HG02588 (cell line): Measurements from ENCODE around the gene LBX1.
"Not testable (repeated sequence)": the region's sequence is repeated elsewhere in the genome, so short reads cannot be mapped to it uniquely, and the experiment has no call there.

Experiments used
- ATAC-seq: cut with Tn5 transposase; IDR thresholded peaks from one replicate; pipeline ENCODE4 v1.9.1; 2021; ENCODE audit warnings: mild to moderate bottlenecking, moderate library complexity; ENCODE audit not compliant: unreplicated experiment

The LBX1 gene

DNA sequence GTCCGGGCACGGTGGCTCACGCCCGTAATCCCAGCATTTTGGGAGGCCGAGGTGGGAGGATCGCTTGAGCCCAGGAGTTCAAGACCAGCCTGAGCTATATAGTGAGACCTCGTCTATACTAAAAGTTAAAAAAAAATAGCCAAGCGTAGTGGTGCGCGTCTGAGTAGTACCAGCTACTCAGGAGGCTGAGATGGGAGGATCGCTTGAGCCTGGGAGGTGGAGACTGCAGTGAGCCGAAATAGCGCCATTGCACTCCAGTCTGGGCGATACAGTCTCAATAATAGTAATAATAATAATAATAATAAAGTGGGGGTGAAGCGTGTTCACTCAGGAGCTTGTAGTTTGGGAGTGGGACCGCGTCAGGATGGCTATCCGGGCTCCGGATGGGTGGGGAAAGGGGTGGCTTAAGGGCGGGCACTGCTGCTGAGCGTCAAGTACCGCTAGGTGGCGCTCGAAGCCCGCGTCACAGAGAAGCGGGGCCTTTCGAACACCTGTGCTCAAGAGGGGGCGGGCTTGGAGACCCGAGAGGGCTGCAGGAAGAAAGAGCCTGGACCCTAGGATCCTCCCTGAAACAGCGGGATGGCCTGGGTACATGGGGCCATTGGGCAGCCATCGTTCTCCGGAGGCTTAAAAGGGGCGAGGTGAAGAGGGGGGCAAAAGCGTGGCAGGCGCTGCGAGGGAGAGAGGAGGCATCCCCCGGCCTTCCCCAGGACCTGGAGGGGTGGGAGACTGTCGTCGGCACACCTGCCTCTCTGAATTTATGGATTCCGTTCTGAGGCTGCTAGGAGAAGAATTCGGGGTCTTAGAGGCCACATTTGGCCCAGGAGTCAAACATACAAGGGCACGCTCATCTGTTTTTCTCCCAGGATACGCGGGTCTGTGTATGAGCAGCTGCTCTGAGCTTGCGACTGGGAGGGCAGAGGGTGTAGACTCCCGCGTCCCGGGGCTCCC lies 14.5 kb downstream of the LBX1 start:
- peak; percentile 69 for ATAC-seq

- no peak for ATAC-seq
Measured at GRCh38 chr10:101208543-101208942, 20.7 kb downstream of the LBX1 start.

DNA sequence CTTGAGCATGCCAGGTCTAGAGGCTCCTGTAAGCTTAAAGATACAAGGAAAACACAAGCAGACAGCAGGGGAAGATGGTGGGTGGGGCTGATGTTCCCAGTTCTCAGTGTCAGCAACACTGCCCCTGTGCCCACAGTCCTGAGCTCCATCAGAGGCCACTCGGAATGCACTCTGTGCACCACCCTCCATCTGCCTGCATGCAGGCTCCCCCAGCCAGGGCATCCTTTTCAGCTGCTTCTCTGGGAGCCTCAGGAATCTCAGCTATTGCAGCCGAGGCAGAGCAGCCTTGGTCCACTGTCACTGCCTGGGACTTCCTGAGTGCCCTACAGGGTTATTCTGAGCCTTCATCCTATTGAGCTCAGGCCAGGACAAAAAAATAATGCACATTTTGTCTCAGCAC lies 22.2 kb downstream of the LBX1 start:
- ATAC-seq: no peak

DNA sequence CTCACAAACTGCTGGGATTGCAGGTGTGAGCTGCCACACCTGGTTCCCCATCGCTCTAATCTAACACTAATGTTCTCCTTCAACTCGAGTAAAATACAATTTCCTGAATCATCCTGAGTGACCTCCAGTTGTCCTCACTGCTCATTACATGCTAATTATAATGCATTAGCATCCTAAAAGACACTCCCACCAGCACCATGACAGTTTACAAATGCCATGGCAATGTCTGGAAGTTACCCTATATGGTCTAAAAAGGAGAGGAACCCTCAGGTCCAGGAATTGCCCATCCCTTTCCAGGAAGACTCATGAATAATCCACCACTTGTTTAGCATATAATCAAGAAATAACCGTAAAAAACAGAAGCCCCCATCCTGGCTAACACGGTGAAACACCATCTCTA lies 26.6 kb downstream of the LBX1 start:
- ATAC-seq: not testable (repeated sequence)

DNA sequence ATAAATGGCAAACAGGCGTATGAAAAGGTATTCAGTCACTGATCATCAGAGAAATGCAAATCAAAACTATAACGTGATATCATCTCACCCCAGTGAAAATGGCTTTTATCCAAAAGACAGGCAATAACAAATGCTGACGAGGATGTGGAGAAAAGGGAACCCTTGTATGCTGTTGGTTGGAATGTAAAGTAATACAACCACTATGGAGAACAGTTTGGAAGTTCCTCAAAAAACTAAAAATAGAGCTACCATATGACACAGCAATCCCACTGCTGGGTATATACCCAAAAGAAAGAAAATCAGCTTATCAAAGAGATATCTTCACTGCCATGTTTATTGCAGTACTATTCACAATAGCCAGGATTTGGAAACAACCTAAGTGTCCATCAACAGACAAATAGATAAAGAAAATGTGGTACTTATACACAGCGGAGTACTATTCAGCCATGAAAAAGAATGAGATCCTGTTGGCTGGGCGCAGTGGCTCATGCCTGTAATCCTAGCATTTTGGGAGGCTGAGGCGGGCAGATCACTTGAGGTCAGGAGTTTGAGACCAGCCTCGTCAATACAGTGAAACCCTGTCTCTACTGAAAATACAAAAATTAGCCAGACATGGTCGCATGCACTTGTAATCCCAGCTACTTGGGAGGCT lies 30.8 kb downstream of the LBX1 start:
- not testable (repeated sequence) for ATAC-seq

DNA sequence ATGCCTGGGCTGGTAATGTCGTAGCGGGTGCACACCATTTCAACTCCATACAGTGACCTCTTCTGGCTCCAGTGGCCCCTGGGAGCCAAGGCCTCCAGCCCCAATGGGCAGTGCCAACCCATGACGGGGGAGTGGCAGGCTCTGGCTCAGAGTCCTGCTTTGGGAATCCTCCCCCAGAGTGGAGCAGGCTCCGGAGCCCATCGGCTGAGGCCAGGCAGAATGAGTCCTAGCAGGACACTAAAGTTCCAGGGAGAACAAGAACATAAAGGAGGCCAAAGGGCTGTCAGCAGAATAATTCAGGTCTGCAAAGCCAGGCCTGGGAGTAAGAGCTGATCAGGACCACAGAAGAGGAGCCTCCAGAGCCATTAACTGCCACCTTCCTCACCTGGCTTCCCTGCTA lies 33.3 kb downstream of the LBX1 start:
- ATAC-seq: no peak

- ATAC-seq: no peak
Measured at GRCh38 chr10:101189461-101190401, 39.5 kb downstream of the LBX1 start.

DNA sequence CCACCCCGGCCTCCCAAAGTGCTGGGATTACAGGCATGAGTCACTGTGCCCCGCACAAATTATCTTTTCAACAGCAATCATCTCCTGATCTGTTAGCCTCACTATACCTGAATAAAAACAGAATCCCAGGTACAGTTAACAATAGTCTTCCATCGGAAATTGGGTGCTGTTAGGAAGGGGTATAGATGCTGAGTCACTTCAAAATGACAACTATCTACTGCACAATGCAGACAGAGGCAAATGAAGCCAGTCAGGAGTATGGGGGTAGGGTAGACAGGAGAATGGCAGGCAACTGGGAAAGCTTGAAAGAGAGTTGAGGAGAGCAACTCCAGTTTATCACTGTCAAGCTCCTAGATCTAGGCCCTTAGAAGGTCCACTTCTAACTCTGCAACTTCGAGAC lies 40.3 kb downstream of the LBX1 start:
- no peak for ATAC-seq

- no peak for ATAC-seq
Measured at GRCh38 chr10:101183458-101184183, 45.6 kb downstream of the LBX1 start.

GRCh38 chr10:101182936-101183335 lies 46.3 kb downstream of the LBX1 start:
- no peak for ATAC-seq
